ENCODE results near the gene SLMAP.

The SLMAP gene

GRCh38 chr3:57896031-57896430, 139.9 kb downstream of the SLMAP start:
- DNase-seq = no peak

DNA sequence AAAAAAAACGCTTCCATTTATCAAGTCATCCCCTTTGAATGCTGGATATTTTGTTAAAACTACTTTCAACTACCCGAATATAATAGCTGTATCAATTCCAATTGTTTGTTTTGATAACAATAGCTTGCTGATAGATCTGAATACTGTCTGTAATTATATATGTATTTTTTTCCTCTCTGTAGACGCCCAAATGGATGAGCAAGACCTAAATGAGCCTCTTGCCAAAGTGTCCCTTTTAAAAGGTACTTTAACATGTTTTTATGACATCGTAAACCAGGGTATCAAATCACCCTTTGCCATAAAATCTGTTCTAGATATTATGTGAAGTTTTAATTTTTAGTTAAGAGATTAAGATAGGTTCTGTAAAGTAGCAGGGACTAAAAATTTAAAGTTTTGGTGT, 140.6 kb downstream of the SLMAP start:
- no peak for DNase-seq

DNA sequence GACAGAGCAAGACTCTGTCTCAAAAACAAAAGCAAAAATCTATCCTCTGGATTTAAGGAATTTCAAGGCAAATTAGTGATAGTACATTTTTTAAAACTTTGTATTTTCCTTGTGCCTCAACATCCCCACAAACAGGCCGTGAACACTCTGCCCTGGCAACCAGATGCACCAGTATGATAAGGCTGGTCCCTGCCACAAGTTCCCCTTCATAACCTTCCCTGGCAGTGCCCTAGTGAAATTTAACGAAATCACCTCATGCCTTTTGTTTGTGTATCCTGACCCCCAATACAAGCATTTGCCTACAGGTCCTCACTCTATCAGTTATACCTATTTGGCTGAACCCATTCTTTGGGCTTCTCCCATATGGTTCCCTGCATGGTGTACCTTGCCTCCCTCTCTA, 144.7 kb downstream of the SLMAP start:
- no peak for DNase-seq

DNA sequence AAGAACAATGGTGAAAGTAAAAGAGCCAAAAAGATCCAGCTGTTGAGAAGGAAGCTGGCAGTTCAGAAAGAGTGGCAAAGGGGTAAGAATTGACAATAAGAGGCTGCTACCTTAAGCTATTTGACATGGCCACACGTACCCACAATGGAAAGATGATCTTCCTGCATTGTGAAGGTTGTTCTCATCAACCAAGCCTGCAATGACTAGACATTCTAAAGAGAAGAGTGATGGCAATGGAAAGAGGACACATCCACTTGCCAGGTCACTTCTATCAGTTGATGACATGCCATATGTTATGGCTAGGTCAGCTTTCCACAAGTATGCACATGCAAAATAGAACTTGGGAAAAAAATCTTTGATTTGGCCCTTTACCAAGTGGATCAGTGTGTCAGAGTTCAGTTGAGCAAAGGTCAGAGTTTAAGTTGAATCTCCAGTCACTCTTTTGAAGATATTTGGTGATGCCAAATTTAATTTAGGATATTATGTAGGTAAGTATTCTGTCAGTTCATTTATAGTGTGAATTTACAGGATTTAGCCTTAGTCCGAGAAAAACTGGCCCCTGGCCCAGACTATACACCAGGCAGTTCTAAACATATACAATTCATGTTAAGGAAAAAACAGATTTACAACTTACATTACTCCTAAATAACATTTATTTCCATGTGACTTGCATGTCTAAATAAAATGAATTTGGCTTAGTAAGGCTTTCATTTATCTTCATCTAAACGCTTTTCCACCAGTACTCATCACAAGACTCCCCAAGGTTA, 147.2 kb downstream of the SLMAP start:
- no peak for DNase-seq

DNA sequence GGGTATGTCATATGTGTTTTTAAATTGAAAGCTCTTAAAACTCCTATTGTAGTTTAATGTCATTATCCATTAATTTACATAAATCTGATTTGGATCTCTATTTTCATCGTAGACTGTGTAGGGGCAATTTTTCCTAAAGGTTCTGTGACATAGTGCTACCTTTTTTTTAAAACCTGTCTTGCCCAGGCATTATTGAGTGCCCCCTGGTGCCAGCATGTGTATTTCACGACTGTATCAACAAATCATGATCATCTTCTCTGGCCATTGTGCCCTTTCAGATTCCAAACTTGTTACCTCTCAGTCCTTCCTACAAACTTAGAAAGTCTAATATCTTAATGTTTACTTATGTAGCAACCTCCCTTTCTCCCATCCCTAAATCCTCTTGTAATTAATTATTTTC, 154.9 kb downstream of the SLMAP start:
- peak; percentile 15 to 23 for DNase-seq

DNA sequence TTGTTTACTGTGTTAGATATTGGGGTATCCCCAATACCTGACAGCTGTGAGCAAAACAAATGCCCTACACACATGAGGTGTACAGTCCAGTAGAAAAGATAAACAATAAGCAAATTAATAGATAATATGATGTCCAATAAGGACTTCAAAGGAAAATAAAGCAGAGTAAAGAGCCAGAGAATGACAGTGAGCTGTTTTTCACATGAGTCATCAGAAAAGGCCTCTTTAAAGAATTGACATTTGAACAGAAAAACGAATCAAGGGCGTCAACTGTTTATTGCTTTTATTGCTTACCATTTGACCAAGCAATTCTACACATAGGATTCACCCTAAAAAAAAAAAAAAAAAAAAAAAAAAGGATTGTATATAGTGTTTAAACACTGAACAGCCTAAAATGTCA, 155.5 kb downstream of the SLMAP start:
- no peak for DNase-seq

- DNase-seq = no peak
These were observed 161.5 kb downstream of the SLMAP start for GRCh38 chr3:57917601-57918000.

DNA sequence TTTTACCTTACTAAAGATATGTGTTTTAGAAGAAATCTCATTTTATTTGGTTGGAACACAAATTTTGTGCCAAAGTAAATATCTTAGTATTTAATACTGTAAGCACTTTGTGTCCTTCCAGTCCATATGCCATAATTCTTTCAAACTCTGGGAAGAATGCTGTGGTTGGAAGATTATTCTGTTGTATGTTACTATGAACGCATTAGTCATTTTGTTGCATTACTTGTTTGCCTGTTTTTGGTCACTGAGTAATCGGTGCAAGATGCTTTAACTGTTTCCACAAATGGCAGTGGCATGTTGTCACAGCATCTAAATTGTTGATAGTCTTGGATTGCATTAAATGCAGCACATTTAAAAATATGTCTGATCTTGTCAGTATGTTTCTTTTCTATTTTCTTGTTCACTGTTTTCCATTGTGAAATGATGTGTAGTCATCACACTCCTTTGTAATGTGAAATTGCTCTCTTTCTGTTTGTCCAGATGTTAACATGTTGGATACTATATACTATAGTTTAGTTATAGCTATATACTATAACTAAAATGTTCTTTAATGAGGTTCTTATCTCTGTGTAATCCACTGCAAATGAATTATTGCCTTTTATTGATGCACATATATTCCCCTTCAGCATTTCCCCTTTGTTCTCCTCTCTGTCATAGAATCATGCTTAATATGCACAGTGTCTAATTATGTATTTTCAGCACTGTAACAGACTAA, 162.2 kb downstream of the SLMAP start:
- DNase-seq = no peak

DNA sequence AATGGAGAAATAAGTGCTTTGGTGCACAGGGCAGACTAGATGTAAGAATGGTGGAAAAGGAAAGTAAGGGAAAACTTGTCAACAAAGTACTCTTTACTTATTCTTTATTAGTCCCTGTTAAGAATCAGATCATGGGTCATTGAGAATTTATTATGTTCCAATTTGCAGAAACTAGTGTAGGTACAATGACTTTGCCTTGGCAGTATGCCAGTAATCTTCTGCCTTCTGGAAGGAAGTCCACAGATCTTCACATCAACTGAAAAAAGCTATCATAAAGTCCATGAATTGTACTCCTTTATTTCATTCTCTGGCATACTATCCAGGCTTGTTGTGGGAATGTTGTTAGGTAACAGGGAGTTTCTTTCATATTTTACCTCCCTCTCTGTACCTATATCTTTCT, 163.9 kb downstream of the SLMAP start:
- no peak for DNase-seq

- DNase-seq = no peak
These were observed 167.0 kb downstream of the SLMAP start for GRCh38 chr3:57923101-57923500.

DNA sequence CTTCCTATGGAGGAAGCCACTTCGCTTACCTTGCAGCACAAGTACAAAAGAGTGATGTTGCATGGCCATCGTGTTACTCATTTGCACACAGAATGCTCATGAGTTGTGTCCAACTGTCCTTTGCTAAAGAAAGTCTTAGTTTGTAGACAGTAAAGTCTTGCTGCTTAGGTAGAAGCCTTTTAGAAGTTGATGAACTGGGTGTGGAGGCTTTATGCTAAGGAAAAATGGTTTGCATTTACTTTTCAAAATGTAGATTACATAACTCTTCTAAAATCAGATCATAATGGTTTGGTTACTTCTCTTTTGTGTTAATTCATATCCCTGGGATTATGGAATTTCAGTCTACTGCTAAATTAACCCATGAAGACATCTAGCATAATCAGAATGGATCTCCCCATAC, 167.6 kb downstream of the SLMAP start:
- DNase-seq = no peak

DNA sequence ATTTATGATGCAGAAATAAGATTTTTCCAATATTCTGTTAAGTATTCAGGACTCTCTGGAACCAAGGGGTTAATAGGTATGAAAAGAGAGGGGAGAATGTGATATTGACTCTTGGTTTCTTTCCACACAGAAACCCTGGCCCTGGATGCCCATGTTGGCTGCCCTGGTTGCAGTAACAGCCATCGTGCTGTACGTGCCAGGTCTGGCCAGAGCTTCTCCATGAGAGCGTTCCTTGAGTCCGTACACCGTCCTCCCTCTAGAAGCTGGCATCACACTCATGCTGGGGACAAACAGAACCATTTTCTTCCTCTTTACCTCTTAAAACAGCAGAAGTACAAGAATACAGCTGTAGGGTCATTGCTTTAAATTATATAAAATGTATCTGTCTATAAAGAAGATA, 171.1 kb downstream of the SLMAP start:
- no peak for DNase-seq

GRCh38 chr3:57927916-57928315, 171.8 kb downstream of the SLMAP start:
- no peak for DNase-seq

DNA sequence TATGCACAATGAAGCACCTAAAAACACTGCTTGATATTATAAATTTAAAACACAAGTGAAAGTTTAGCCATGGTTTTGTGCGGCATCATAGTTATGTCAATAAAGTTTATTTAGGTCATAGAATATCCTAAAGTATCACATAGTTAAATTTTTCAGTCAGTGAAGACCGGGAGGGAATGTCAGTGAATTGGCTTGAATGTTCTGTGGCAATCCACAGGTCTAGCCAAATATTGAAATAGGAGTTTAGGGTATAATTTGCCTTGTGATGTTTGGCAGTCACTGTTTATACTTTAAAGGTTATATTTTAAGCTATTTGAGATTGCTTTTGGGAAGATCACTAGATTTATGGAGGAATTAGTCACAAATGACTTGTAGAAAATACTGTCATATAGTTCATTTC, 172.4 kb downstream of the SLMAP start:
- no peak for DNase-seq

GRCh38 chr3:57929988-57930387, 173.9 kb downstream of the SLMAP start:
- no peak for DNase-seq

DNA sequence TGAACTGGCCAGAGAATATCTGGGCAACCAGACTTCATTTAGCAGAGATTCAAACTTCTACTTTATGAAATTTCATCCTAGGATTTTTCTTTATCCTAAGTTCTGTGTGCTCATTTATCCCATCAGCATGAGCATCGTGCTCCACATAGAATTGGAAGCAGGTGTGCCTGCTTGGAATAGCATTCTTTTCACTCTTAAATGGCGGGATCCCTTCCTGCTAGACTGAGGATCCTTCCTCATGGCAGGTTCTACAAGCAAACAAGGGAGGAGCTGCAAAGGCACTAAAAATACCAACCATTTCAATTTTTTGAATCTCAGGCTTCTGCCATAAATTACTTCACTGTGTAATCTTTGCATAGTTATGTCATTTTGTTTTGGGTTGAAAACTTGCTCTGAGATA, 177.5 kb downstream of the SLMAP start:
- DNase-seq = no peak

DNA sequence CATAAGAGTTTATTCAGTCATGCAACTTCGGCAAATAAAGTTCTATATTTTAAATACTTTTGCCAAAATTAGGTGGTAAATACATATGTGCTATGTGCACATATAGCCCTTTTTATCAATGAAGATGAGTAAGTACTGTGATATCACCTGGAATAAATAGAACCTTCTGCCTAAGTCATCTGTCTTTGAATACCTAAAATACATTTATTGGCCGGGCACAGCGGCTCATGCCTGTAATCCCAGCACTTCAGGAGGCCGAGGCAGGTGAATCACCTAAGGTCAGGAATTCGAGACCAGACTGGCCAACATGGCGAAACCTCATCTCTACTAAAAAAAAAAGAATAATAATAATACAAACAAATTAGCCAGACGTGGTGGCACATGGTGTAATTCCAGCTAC, 178.3 kb downstream of the SLMAP start:
- no peak for DNase-seq

GRCh38 chr3:57935539-57935938, 179.4 kb downstream of the SLMAP start:
- DNase-seq = no peak

DNA sequence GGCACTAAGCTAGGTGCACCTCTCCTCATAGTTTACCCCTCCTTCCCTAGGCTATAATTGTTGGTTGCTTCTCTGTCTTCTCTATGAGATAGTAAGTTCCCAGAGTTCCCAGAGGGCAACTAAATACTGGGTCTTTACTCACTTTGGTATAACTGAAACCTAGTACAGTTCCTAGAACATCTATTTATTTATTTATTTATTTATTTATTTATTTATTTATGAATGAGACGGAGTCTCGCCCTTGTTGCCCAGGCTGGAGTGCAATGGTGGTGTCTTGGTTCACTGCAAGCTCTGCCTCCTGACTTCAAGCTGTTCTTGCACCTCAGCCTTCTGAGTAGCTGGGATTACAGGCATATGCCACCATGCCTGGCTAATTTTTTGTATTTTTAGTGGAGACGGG, 181.0 kb downstream of the SLMAP start:
- DNase-seq = no peak

GRCh38 chr3:57939775-57940174, 183.7 kb downstream of the SLMAP start:
- DNase-seq = no peak

- DNase-seq = no peak
These were observed 186.3 kb downstream of the SLMAP start for GRCh38 chr3:57942388-57942787.

DNA sequence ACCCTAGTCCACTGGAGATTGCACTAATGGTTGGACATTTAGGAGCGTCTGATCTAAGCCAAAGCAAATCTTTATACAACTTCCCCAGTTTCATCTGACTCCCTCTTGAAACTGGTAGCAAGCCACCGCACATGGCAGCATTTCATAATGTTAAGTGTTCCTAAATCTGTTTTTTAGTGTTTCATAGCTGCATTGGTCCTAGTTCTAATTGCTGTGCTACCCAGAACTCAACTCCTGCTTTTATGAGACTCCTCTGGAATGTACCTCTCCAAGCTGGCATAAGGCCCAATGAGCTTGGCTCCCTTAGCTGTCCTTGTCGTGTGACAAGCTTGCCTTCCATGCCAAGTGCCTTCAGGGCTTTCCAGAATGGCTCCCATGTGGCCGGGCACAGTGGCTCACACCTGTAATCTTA, 186.8 kb downstream of the SLMAP start:
- no peak for DNase-seq

DNA sequence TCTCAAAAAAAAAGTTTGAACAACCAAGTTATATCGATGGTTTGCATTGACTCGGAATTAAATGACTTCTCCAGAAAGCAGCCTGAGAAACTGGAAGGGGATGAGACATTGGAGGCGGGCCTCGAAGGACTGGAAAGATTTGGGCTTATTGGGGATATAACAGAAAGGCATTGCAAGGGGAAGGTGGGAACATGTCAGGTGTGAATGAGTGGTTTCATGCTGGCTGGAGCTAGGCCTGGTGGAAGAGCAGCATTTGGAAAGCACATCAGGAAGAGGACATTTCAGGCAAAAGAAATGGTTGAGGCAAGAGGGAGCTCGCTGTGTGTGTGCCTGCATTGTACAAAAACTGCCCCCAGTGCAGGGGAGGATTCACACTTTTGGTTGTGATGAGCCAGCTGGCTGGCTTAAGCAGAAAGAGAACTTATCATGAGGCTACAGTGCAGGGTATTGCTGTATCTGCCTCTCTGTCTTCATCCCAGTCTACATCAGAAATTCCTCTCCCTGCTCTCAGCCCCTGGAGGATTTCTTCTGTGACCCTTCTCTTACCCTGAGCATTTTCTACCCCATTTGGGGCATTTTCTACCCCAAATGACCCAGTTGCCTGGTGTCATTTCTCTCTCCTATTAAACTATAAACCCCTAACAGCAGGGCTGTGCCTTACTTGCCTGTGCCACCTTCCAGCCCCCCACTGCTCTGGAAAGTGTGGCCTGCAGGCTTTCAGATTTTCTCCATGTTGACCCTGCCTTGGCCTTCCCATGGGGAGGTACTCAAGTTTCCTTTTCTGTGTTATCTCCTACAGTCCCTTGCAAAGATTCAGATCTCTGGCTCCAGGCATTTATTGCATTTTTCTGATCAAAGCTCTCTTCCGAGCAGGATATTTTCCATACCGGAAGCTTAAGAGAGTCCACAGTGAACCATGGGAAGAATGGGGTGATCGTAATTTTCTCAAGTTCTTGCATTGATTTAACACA, 187.7 kb downstream of the SLMAP start:
- no peak for DNase-seq
